Trophoblast cell (in vitro differentiated cells and primary cell): Measurements from ENCODE around the gene KLF2.
A peak's percentile ranks its signal among the peaks of the same experiment; 100 is the strongest.

Experiments used
- DNase-seq, 2 donors: peaks; one replicate each; pipeline ENCODE4 v3.0.0-alpha.2; 2016
- H2AFZ ChIP-seq: 2 replicates; pipeline ENCODE4 v1.6.1; 2013; ENCODE audit warnings: low read length, moderate library complexity, mild to moderate bottlenecking; ENCODE audit not compliant: insufficient read depth, poor library complexity
- H2AK5ac ChIP-seq: 2 replicates; pipeline ENCODE4 v1.6.1; 2013; ENCODE audit warnings: mild to moderate bottlenecking, low read length
- H2BK120ac ChIP-seq: 2 replicates; pipeline ENCODE4 v1.6.1; 2013; ENCODE audit warnings: low read length, mild to moderate bottlenecking, moderate library complexity; ENCODE audit not compliant: insufficient read depth, poor library complexity
- H2BK12ac ChIP-seq: 2 replicates; pipeline ENCODE4 v1.6.1; 2013; ENCODE audit warnings: mild to moderate bottlenecking, low read length, moderate library complexity
- H2BK5ac ChIP-seq: 2 replicates; pipeline ENCODE4 v1.6.1; 2013; ENCODE audit warnings: low read length, low read depth, moderate library complexity, mild to moderate bottlenecking; ENCODE audit not compliant: poor library complexity
- H3K14ac ChIP-seq: 2 replicates; pipeline ENCODE4 v1.6.1; 2013; ENCODE audit warnings: mild to moderate bottlenecking, low read length
- H3K18ac ChIP-seq: 2 replicates; pipeline ENCODE4 v1.6.1; 2013; ENCODE audit warnings: mild to moderate bottlenecking, low read length
- H3K23ac ChIP-seq: 2 replicates; pipeline ENCODE4 v1.6.1; 2013; ENCODE audit warnings: low read length
- H3K27ac ChIP-seq: 2 replicates; pipeline ENCODE4 v1.5.1; 2013; ENCODE audit warnings: low read depth, mild to moderate bottlenecking, inconsistent platforms, low read length, moderate library complexity
- H3K27me3 ChIP-seq: 2 replicates; pipeline ENCODE4 v1.6.1; 2013; ENCODE audit warnings: inconsistent platforms, mild to moderate bottlenecking, low read length, moderate library complexity; ENCODE audit not compliant: insufficient read depth
- H3K36me3 ChIP-seq, 2 experiments: 1 replicate in 1 of 2; 2 replicates in 1 of 2; pipeline ENCODE4 v1.6.1; 2013; ENCODE audit warnings: low read length in 2 of 2, mild to moderate bottlenecking in 2 of 2, moderate library complexity in 1 of 2; ENCODE audit not compliant: insufficient read depth in 2 of 2, control insufficient read depth in 1 of 2
- H3K4ac ChIP-seq: 2 replicates; pipeline ENCODE4 v1.6.1; 2013; ENCODE audit warnings: low read depth, mild to moderate bottlenecking, low read length, moderate library complexity
- H3K4me1 ChIP-seq, 2 experiments: 1 replicate in 1 of 2; 2 replicates in 1 of 2; pipeline ENCODE4 v1.6.1; 2013; ENCODE audit warnings: low read length in 2 of 2, mild to moderate bottlenecking in 2 of 2, moderate library complexity in 1 of 2; ENCODE audit not compliant: insufficient read depth in 2 of 2, control insufficient read depth in 1 of 2
- H3K4me2 ChIP-seq: 2 replicates; pipeline ENCODE4 v1.6.1; 2013; ENCODE audit warnings: inconsistent platforms, mild to moderate bottlenecking, low read length, moderate library complexity
- H3K4me3 ChIP-seq: 2 replicates; pipeline ENCODE4 v1.5.1; 2013; ENCODE audit warnings: mild to moderate bottlenecking, low read depth, low read length, inconsistent platforms
- H3K79me1 ChIP-seq: one replicate; pipeline ENCODE4 v1.6.1; 2013; ENCODE audit warnings: low read length
- H3K79me2 ChIP-seq: 2 replicates; pipeline ENCODE4 v1.6.1; 2013; ENCODE audit warnings: low read length, mild to moderate bottlenecking; ENCODE audit not compliant: control insufficient read depth, insufficient read depth, poor library complexity
- H3K9ac ChIP-seq: 2 replicates; pipeline ENCODE4 v1.6.1; 2013; ENCODE audit warnings: mild to moderate bottlenecking, low read length
- H3K9me3 ChIP-seq: 2 replicates; pipeline ENCODE4 v1.6.1; 2013; ENCODE audit warnings: low read depth, mild to moderate bottlenecking, control low read depth, inconsistent platforms, low read length; ENCODE audit not compliant: insufficient read depth
- H4K12ac ChIP-seq: 2 replicates; pipeline ENCODE4 v1.6.1; 2013; ENCODE audit warnings: low read depth, mild to moderate bottlenecking, low read length, moderate library complexity
- H4K8ac ChIP-seq: 2 replicates; pipeline ENCODE4 v1.6.1; 2013; ENCODE audit warnings: low read depth, mild to moderate bottlenecking, low read length, moderate library complexity
- H4K91ac ChIP-seq: one replicate; pipeline ENCODE4 v1.6.1; 2013; ENCODE audit warnings: low read depth, mild to moderate bottlenecking, low read length, moderate library complexity
- WGBS: extraction: QIAGEN DNeasy Blood & Tissue Kit; methylation state at CpG from one replicate; pipeline ENCODE4 v1.1.7; 2013; ENCODE audit warnings: missing lambda C conversion rate; ENCODE audit not compliant: insufficient read length, insufficient coverage; ENCODE audit errors: extremely low coverage; 5-methylcytosine and 5-hydroxymethylcytosine counted together

Gene KLF2

DNA sequence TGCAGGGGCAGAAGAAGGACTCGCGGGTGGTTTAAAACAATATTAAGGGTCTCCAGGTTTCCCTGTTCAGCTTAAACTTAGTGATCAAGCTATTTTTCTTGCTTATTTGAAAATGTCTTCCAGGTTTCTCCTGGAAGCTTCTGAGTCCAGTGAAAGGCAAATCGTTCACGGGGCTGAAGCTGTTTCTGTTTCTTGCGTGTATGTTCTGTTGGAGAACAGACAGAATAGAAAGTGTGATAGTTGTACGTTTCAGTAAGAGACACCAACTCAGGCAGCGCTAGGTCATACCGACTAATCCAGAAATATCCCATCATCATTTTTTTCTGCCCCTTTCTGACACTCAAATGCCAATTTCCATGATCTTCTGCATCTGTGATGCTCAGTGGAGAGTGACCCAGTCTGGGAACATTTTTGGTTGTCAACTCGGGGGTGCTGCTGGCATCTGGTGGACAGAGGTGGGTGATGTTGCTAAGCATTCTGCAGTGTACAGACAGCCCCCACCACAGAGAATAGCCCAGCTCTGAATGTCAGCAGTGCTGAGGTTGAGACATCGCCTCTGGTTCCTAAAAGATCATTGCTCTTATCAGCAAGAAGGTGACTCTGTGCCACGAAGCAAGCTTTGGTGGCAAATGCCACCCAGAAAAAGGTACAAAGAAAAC, 4.3 kb downstream of the KLF2 start:
- DNase-seq = peak in 1 of 2 donors; percentile 35
- H3K9me3 ChIP-seq = no peaks in the 10 kb centered on the region
- no peak overlapping the region for H2BK120ac ChIP-seq
- no peak overlapping the region for H4K12ac ChIP-seq
- H3K79me2 ChIP-seq = no peaks in the 10 kb centered on the region
- H3K4ac ChIP-seq = no peak overlapping the region
- no peak overlapping the region for H3K27ac ChIP-seq
- no peak overlapping the region for H2AFZ ChIP-seq
- H3K18ac ChIP-seq = no peak overlapping the region
- no peak overlapping the region for H2AK5ac ChIP-seq
- H3K27me3 ChIP-seq = peaks cover 39% of the 10 kb centered on the region
- no peak overlapping the region for H4K8ac ChIP-seq
- H3K23ac ChIP-seq = no peak overlapping the region
- no peak overlapping the region for H2BK5ac ChIP-seq
- WGBS = no CpG with 5 or more reads among the region's 11 CpGs
- no peak overlapping the region for H3K9ac ChIP-seq
- peaks cover 3 to 9% of the 10 kb centered on the region in 2 experiments for H3K4me1 ChIP-seq
- no peak overlapping the region for H4K91ac ChIP-seq
- no peak overlapping the region for H3K4me2 ChIP-seq
- H3K36me3 ChIP-seq = peaks cover 0 to 1% of the 10 kb centered on the region in 2 experiments
- H3K79me1 ChIP-seq = no peaks in the 10 kb centered on the region
- no peak overlapping the region for H3K14ac ChIP-seq
- no peak overlapping the region for H2BK12ac ChIP-seq
- H3K4me3 ChIP-seq = no peak overlapping the region

DNA sequence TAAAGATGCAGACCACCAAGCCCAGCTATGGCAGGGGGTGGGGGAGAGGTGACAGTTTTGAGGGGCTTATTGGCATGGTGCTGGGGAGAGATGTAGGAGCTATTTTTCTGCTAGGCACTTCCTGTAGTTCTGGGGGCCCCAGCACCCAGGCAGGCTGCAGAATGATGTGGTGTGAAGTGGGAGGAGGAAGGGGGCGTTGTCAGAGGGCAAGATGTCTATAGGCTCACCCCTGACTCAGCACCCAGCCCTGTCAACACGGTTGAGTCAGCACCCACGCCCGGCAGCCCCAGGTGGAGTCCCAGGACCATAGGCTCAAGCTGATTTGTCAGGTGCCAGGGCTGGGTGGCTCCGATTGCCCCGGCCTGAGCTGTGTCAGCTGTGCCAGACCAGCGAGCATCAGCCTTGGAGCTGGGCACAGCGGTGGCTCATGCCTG, 5.8 kb downstream of the KLF2 start:
- Histone ChIP-seq H3K36me3 (peaks cover 0 to 1% of the 10 kb centered on the region in 2 experiments), H3K4me2 (no peak overlapping the region), H4K8ac (no peak overlapping the region), H3K9ac (no peak overlapping the region), H2AK5ac (no peak overlapping the region), H3K14ac (no peak overlapping the region), H3K4ac (no peak overlapping the region), H3K23ac (no peak overlapping the region), H3K4me3 (no peak overlapping the region), H3K79me1 (no peaks in the 10 kb centered on the region), H3K9me3 (no peaks in the 10 kb centered on the region), H3K79me2 (no peaks in the 10 kb centered on the region), H3K18ac (no peak overlapping the region), H3K27me3 (peaks cover 28% of the 10 kb centered on the region), H3K4me1 (peaks cover 0 to 3% of the 10 kb centered on the region in 2 experiments), H2BK5ac (no peak overlapping the region), H2BK120ac (no peak overlapping the region), H4K91ac (no peak overlapping the region), H4K12ac (no peak overlapping the region), H3K27ac (no peak overlapping the region), H2AFZ (no peak overlapping the region), H2BK12ac (no peak overlapping the region)
- DNase-seq = peak; percentile 74 to 83
- WGBS = no CpG with 5 or more reads among the region's 8 CpGs

GRCh38 chr19:16330806-16331690, 6.4 kb downstream of the KLF2 start:
- Histone ChIP-seq H3K36me3 (peaks cover 0 to 1% of the 10 kb centered on the region in 2 experiments), H2AK5ac (no peak overlapping the region), H3K4me3 (no peak overlapping the region), H4K12ac (no peak overlapping the region), H2AFZ (no peak overlapping the region), H3K18ac (no peak overlapping the region), H3K23ac (no peak overlapping the region), H3K79me2 (no peaks in the 10 kb centered on the region), H3K9ac (no peak overlapping the region), H3K14ac (no peak overlapping the region), H3K79me1 (no peaks in the 10 kb centered on the region), H3K27ac (no peak overlapping the region), H3K4me1 (no peaks in the 10 kb centered on the region), H2BK12ac (no peak overlapping the region), H3K4me2 (no peak overlapping the region), H2BK120ac (no peak overlapping the region), H3K9me3 (no peaks in the 10 kb centered on the region), H3K27me3 (peaks cover 21% of the 10 kb centered on the region), H4K8ac (no peak overlapping the region), H3K4ac (no peak overlapping the region), H2BK5ac (no peak overlapping the region), H4K91ac (no peak overlapping the region)
- peak in 1 of 2 donors; percentile 54 for DNase-seq
- no CpG with 5 or more reads among the region's 16 CpGs for WGBS

DNA sequence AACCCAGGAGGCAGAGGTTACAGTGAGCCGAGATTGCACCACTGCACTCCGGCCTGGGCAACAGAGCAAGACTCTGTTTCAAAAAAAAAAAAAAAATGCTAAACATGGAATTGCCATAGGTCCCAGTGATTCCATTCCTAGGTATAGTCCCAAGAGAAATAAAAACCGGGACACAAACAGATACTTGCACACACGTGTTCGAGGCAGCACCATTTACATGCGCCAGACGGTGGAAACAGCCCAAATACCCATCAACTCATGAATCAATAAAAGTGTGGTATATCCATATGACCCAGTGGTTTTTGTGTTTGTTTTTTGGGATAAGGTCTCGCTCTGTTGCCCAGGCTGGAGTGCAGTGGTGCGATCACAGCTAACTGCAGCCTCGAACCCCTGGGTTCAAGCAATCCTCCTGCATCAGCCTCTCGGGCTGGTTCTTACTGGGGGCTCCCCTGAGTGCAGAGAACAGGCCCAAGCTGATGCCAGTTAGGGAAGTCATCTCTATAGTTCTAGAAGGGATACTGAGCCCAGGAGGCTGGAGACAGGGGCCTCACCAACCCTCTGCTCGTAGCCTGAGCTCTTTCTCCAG, 8.5 kb downstream of the KLF2 start:
- H3K9ac ChIP-seq = no peak overlapping the region
- H2BK5ac ChIP-seq = no peak overlapping the region
- no peak overlapping the region for H3K4me2 ChIP-seq
- H3K18ac ChIP-seq = no peak overlapping the region
- no peaks in the 10 kb centered on the region for H3K79me1 ChIP-seq
- H3K4me1 ChIP-seq = no peaks in the 10 kb centered on the region
- no peak for DNase-seq
- no peak overlapping the region for H2BK120ac ChIP-seq
- peak overlapping the region; percentile 19 for H3K4me3 ChIP-seq
- no peak overlapping the region for H3K4ac ChIP-seq
- no peak overlapping the region for H3K23ac ChIP-seq
- H3K79me2 ChIP-seq = no peaks in the 10 kb centered on the region
- H4K8ac ChIP-seq = no peak overlapping the region
- H3K27ac ChIP-seq = no peak overlapping the region
- peaks cover 10% of the 10 kb centered on the region for H3K27me3 ChIP-seq
- no peak overlapping the region for H4K91ac ChIP-seq
- H3K14ac ChIP-seq = no peak overlapping the region
- H2AFZ ChIP-seq = no peak overlapping the region
- H2BK12ac ChIP-seq = no peak overlapping the region
- no CpG with 5 or more reads among the region's 12 CpGs for WGBS
- H3K9me3 ChIP-seq = no peaks in the 10 kb centered on the region
- no peak overlapping the region for H4K12ac ChIP-seq
- H3K36me3 ChIP-seq = peaks cover 0 to 1% of the 10 kb centered on the region in 2 experiments
- H2AK5ac ChIP-seq = no peak overlapping the region
